Common myeloid progenitor, CD34-positive (primary cell): ENCODE results near the gene PDE3B.
"Not testable (repeated sequence)": the region's sequence is repeated elsewhere in the genome, so short reads cannot be mapped to it uniquely, and the experiment has no call there.

Experiments used
- CTCF ChIA-PET: fragments of 350-600 bp; sonication (Branson Sonifier 250); formaldehyde crosslinking; loops from one replicate; lab custom pipeline; 2021; ENCODE audit warnings: antibody characterized with exemption; lab: Charles Lee
- POLR2A ChIA-PET: fragments of 350-600 bp; sonication (Branson Sonifier 250); formaldehyde crosslinking; loops from one replicate; lab custom pipeline; 2021; ENCODE audit warnings: antibody characterized with exemption; lab: Charles Lee
- DNase-seq, 3 donors: peaks; one replicate each; pipeline versions ENCODE4 v3.0.0 to v3.0.0-alpha.2; 2013
- H3K27ac ChIP-seq, 2 experiments: 1 replicate in 1 of 2; 2 replicates in 1 of 2; pipeline ENCODE4 v1.7.0; 2013; ENCODE audit warnings: inconsistent platforms in 2 of 2, low read length in 2 of 2, mild to moderate bottlenecking in 2 of 2, low read depth in 1 of 2, moderate library complexity in 1 of 2; ENCODE audit not compliant: severe bottlenecking in 2 of 2, insufficient read depth in 1 of 2, poor library complexity in 1 of 2
- H3K27me3 ChIP-seq, 5 experiments: replicated peaks in 2 of 5; 1 replicate in 3 of 5; 2 replicates in 2 of 5; pipeline versions ENCODE4 v1.6.1 to v1.7.0; 2013; ENCODE audit warnings: low read length in 4 of 5, mild to moderate bottlenecking in 2 of 5, moderate library complexity in 2 of 5, inconsistent platforms in 1 of 5; ENCODE audit not compliant: insufficient read depth in 5 of 5, control insufficient read depth in 4 of 5
- H3K36me3 ChIP-seq, 4 experiments: 1 replicate in 2 of 4; 2 replicates in 2 of 4; pipeline versions ENCODE4 v1.6.1 to v1.7.0; 2013; ENCODE audit warnings: low read length in 3 of 4, control low read depth in 1 of 4, mild to moderate bottlenecking in 1 of 4; ENCODE audit not compliant: control insufficient read depth in 4 of 4, insufficient read depth in 4 of 4
- H3K4me1 ChIP-seq, 4 experiments: 1 replicate in 3 of 4; 2 replicates in 1 of 4; pipeline versions ENCODE4 v1.6.1 to v1.7.1; 2013; ENCODE audit warnings: low read length in 3 of 4, mild to moderate bottlenecking in 3 of 4, control low read depth in 1 of 4, inconsistent platforms in 1 of 4, moderate library complexity in 1 of 4; ENCODE audit not compliant: control insufficient read depth in 4 of 4, insufficient read depth in 4 of 4; ENCODE audit errors: control extremely low read depth in 1 of 4
- H3K4me3 ChIP-seq, 7 experiments: 1 replicate in 4 of 7; 2 replicates in 3 of 7; pipeline versions ENCODE4 v1.5.1 to v1.7.0; 2013; ENCODE audit warnings: mild to moderate bottlenecking in 7 of 7, low read length in 6 of 7, moderate library complexity in 6 of 7, inconsistent platforms in 2 of 7, low read depth in 2 of 7, control low read depth in 1 of 7; ENCODE audit not compliant: insufficient read depth in 4 of 7, control insufficient read depth in 1 of 7; ENCODE audit errors: extremely low read depth in 1 of 7
- H3K9me3 ChIP-seq, 5 experiments: 1 replicate in 4 of 5; 2 replicates in 1 of 5; pipeline versions ENCODE4 v1.6.1 to v1.7.1; 2013; ENCODE audit warnings: low read length in 4 of 5, mild to moderate bottlenecking in 2 of 5, inconsistent platforms in 1 of 5, low read depth in 1 of 5, moderate library complexity in 1 of 5; ENCODE audit not compliant: control insufficient read depth in 4 of 5, insufficient read depth in 2 of 5; ENCODE audit errors: control extremely low read depth in 1 of 5
- WGBS: methylation state at CpG from one replicate; pipeline ENCODE4 v1.1.5; 2013; ENCODE audit not compliant: insufficient coverage; 5-methylcytosine and 5-hydroxymethylcytosine counted together

The PDE3B gene

GRCh38 chr11:14664926-14665325 lies 21.3 kb downstream of the PDE3B start:
- DNase-seq, H3K27me3 ChIP-seq, H3K4me1 ChIP-seq, H3K4me3 ChIP-seq, H3K9me3 ChIP-seq, H3K27ac ChIP-seq, CTCF ChIA-PET, POLR2A ChIA-PET, H3K36me3 ChIP-seq: not testable (repeated sequence)
- WGBS: 100% methylated on average over 1 of the region's 3 CpGs

GRCh38 chr11:14667329-14667728 lies 23.7 kb downstream of the PDE3B start:
- H3K27me3 ChIP-seq, DNase-seq, POLR2A ChIA-PET, H3K36me3 ChIP-seq, H3K9me3 ChIP-seq, H3K27ac ChIP-seq, CTCF ChIA-PET, H3K4me1 ChIP-seq, H3K4me3 ChIP-seq: not testable (repeated sequence)
- WGBS: 82% methylated on average over 2 of the region's 4 CpGs

- Histone ChIP-seq H3K4me1 (peaks cover 0 to 5% (median under 1%) of the 10 kb centered on the region in 4 experiments), H3K27me3 (no peaks in the 10 kb centered on the region), H3K4me3 (no peak overlapping the region), H3K27ac (no peak overlapping the region), H3K36me3 (no peaks in the 10 kb centered on the region), H3K9me3 (no peaks in the 10 kb centered on the region)
- POLR2A ChIA-PET: no interaction called here
- CTCF ChIA-PET: no interaction called here
- no peak for DNase-seq
- WGBS: 100% methylated on average over 6 of the region's 6 CpGs
These were observed 25.2 kb downstream of the PDE3B start for GRCh38 chr11:14668731-14669301.

GRCh38 chr11:14669499-14669898 lies 25.9 kb downstream of the PDE3B start:
- no peak for DNase-seq
- 88% methylated on average over 5 of the region's 7 CpGs for WGBS
- Histone ChIP-seq H3K4me3 (no peak overlapping the region), H3K36me3 (no peaks in the 10 kb centered on the region), H3K27me3 (no peaks in the 10 kb centered on the region), H3K9me3 (no peaks in the 10 kb centered on the region), H3K4me1 (peaks cover 0 to 12% (median 1%) of the 10 kb centered on the region in 4 experiments), H3K27ac (no peak overlapping the region)
- CTCF ChIA-PET: no interaction called here
- POLR2A ChIA-PET: no interaction called here

GRCh38 chr11:14669958-14670357 lies 26.4 kb downstream of the PDE3B start:
- CTCF ChIA-PET: interaction anchor here (0.7 kb wide), 1 partner anchor 20 kb away, joined by 3 read pairs; no protein-coding TSS in a partner anchor
- POLR2A ChIA-PET: no interaction called here
- Histone ChIP-seq H3K4me1 (peaks cover 0 to 12% (median 1%) of the 10 kb centered on the region in 4 experiments), H3K27ac (no peak overlapping the region), H3K27me3 (no peaks in the 10 kb centered on the region), H3K4me3 (no peak overlapping the region), H3K36me3 (no peaks in the 10 kb centered on the region), H3K9me3 (no peaks in the 10 kb centered on the region)
- WGBS: no CpG with 5 or more reads among the region's 3 CpGs
- no peak for DNase-seq

- no peak overlapping the region for H3K4me3 ChIP-seq
- no peaks in the 10 kb centered on the region for H3K9me3 ChIP-seq
- no peak for DNase-seq
- ChIA-PET CTCF (no interaction called here), POLR2A (no interaction called here)
- no peaks in the 10 kb centered on the region for H3K36me3 ChIP-seq
- WGBS: no CpG with 5 or more reads among the region's 2 CpGs
- peaks cover 0 to 12% (median 1%) of the 10 kb centered on the region in 4 experiments for H3K4me1 ChIP-seq
- H3K27me3 ChIP-seq: no peaks in the 10 kb centered on the region
- no peak overlapping the region for H3K27ac ChIP-seq
These were observed 29.0 kb downstream of the PDE3B start for GRCh38 chr11:14672635-14673034.

DNA sequence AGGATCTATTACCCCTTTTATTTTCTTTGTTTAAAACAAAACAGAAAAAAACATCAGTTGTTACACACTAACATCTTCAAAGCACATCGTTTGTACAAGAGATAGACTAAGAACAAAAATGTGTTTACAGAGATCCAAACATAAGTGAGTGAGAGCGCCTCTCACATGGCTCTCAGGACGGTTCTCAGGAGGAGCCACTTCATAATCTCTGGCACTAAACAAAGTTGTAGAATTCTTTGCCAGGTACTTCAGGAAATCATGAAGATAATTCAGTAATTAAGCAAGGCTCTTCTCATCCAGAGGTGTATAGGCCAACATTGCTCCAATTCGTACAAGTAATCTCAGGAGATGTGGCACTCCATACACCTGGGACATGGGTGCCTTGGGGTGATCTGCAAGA lies 29.8 kb downstream of the PDE3B start:
- 86% methylated on average over 2 of the region's 4 CpGs for WGBS
- Histone ChIP-seq H3K4me3 (no peak overlapping the region), H3K4me1 (peaks cover 0 to 12% (median 1%) of the 10 kb centered on the region in 4 experiments), H3K36me3 (no peaks in the 10 kb centered on the region), H3K27me3 (no peaks in the 10 kb centered on the region), H3K27ac (no peak overlapping the region), H3K9me3 (no peaks in the 10 kb centered on the region)
- ChIA-PET POLR2A (no interaction called here), CTCF (no interaction called here)
- no peak for DNase-seq
